H1 (cell line): ENCODE measurements around the gene CCDC198. TPM values are rescaled to one million over a fixed set of nuclear protein-coding genes. Genes with fewer than 3 reads are reported as not detected.

Experiments used
- CTCF ChIA-PET: fragments of 300-600 bp; sonication (Branson Sonifier 250); formaldehyde crosslinking; loops from one replicate; lab custom pipeline; 2021; ENCODE audit not compliant: partially characterized antibody; lab: Charles Lee
- POLR2A ChIA-PET: fragments of 300-600 bp; sonication (Branson Sonifier 250); formaldehyde crosslinking; loops from one replicate; lab custom pipeline; 2021; ENCODE audit warnings: inconsistent platforms; ENCODE audit not compliant: partially characterized antibody; lab: Charles Lee
- DNase-seq, 2 experiments: peaks; one replicate each; pipeline versions ENCODE4 v3.0.0 to v3.0.0-alpha.2; 2010 to 2022; ENCODE audit warnings: low spot score in 2 of 2, low read depth in 1 of 2, mixed read lengths in 1 of 2
- FAIRE-seq: peaks from 2 replicates; lab custom pipeline; 2011; peaks lifted over from hg19 to GRCh38; lab: Jason Lieb, UNC
- H2AFZ ChIP-seq: 2 replicates; pipeline ENCODE4 v1.8.1; 2012; ENCODE audit warnings: low read length, inconsistent platforms
- H2AK5ac ChIP-seq: 2 replicates; pipeline ENCODE4 v1.6.1; 2013; ENCODE audit warnings: low read depth, low read length
- H2BK120ac ChIP-seq: replicated peaks from 2 replicates; pipeline ENCODE3; 2013; ENCODE audit warnings: low read depth, low read length, inconsistent platforms
- H2BK12ac ChIP-seq: 2 replicates; pipeline ENCODE4 v1.6.1; 2013; ENCODE audit warnings: low read depth, low read length
- H2BK15ac ChIP-seq: 2 replicates; pipeline ENCODE4 v1.6.1; 2013; ENCODE audit warnings: low read length
- H2BK20ac ChIP-seq: 2 replicates; pipeline ENCODE4 v1.6.1; 2013; ENCODE audit warnings: low read length
- H2BK5ac ChIP-seq: 2 replicates; pipeline ENCODE4 v1.6.1; 2013; ENCODE audit warnings: low read depth, low read length
- H3K14ac ChIP-seq: 2 replicates; pipeline ENCODE4 v1.6.1; 2013; ENCODE audit warnings: inconsistent platforms; ENCODE audit not compliant: insufficient read length
- H3K18ac ChIP-seq: 2 replicates; pipeline ENCODE4 v1.6.1; 2013; ENCODE audit warnings: low read length; ENCODE audit errors: extremely low read depth
- H3K23ac ChIP-seq: 2 replicates; pipeline ENCODE4 v1.6.1; 2013; ENCODE audit warnings: inconsistent platforms; ENCODE audit not compliant: insufficient read length
- H3K23me2 ChIP-seq: 2 replicates; pipeline ENCODE4 v1.6.1; 2013; ENCODE audit warnings: low read depth, low read length
- H3K27ac ChIP-seq: 2 replicates; pipeline ENCODE4 v1.6.1; 2011; ENCODE audit warnings: low read depth, low read length, inconsistent platforms
- H3K27me3 ChIP-seq, 4 experiments: replicated peaks in 1 of 4; 1 replicate in 1 of 4; 2 replicates in 3 of 4; pipeline versions ENCODE4 v1.6.1 to v1.8.1; 2011 to 2013; ENCODE audit warnings: low read length in 3 of 4, mild to moderate bottlenecking in 3 of 4, inconsistent platforms in 2 of 4, mixed read lengths in 2 of 4, moderate library complexity in 1 of 4; ENCODE audit not compliant: control insufficient read depth in 3 of 4, insufficient read depth in 3 of 4; ENCODE audit errors: extremely low read depth in 1 of 4
- H3K36me3 ChIP-seq, 4 experiments: 2 replicates each; pipeline versions ENCODE4 v1.6.1 to v1.8.1; 2011 to 2013; ENCODE audit warnings: mild to moderate bottlenecking in 4 of 4, low read length in 3 of 4, moderate library complexity in 2 of 4, control low read depth in 1 of 4, inconsistent platforms in 1 of 4; ENCODE audit not compliant: insufficient read depth in 4 of 4, control insufficient read depth in 2 of 4
- H3K4ac ChIP-seq: replicated peaks from 2 replicates; pipeline ENCODE3; 2013; ENCODE audit warnings: low read length, low read depth, mixed read lengths, inconsistent platforms; ENCODE audit not compliant: insufficient read length
- H3K4me1 ChIP-seq, 4 experiments: replicated peaks in 1 of 4; 1 replicate in 1 of 4; 2 replicates in 3 of 4; pipeline versions ENCODE4 v1.6.1 to v1.8.1; 2011 to 2013; ENCODE audit warnings: low read length in 3 of 4, inconsistent platforms in 2 of 4, mixed read lengths in 1 of 4; ENCODE audit not compliant: insufficient read depth in 4 of 4, control insufficient read depth in 3 of 4
- H3K4me2 ChIP-seq, 2 experiments: 2 replicates each; pipeline versions ENCODE4 v1.6.1 to v1.8.1; 2011 to 2013; ENCODE audit warnings: low read depth in 2 of 2, low read length in 2 of 2, control low read depth in 1 of 2, inconsistent platforms in 1 of 2, mild to moderate bottlenecking in 1 of 2; ENCODE audit not compliant: insufficient read depth in 1 of 2
- H3K4me3 ChIP-seq, 4 experiments: fragments of 200-600, 300-600 bp in 1 of 4; sonication (generic), shearing (Covaris generic), sonication (Bioruptor Twin) in 1 of 4; 2 replicates each; pipeline versions ENCODE4 v1.5.1 to v1.8.1; 2011 to 2016; ENCODE audit warnings: low read length in 4 of 4, low read depth in 3 of 4, control low read depth in 2 of 4, inconsistent platforms in 2 of 4, mild to moderate bottlenecking in 2 of 4, mixed read lengths in 1 of 4, moderate library complexity in 1 of 4; ENCODE audit not compliant: insufficient read depth in 2 of 4; ENCODE audit errors: extremely low read depth in 1 of 4
- H3K56ac ChIP-seq: replicated peaks from 2 replicates; pipeline ENCODE3; 2013; ENCODE audit warnings: low read depth, mild to moderate bottlenecking, mixed read lengths, low read length, inconsistent platforms; ENCODE audit not compliant: insufficient read length
- H3K79me1 ChIP-seq: 2 replicates; pipeline ENCODE4 v1.6.1; 2013; ENCODE audit warnings: low read depth, low read length, control low read depth
- H3K79me2 ChIP-seq, 2 experiments: 2 replicates each; pipeline versions ENCODE4 v1.6.1 to v1.8.1; 2012 to 2013; ENCODE audit warnings: low read length in 2 of 2, mild to moderate bottlenecking in 2 of 2, inconsistent platforms in 1 of 2; ENCODE audit not compliant: insufficient read depth in 2 of 2, control insufficient read depth in 1 of 2
- H3K9ac ChIP-seq, 4 experiments: replicated peaks in 1 of 4; 1 replicate in 1 of 4; 2 replicates in 3 of 4; pipeline versions ENCODE4 v1.6.1 to v1.8.1; 2011 to 2013; ENCODE audit warnings: low read depth in 3 of 4, low read length in 3 of 4, control low read depth in 2 of 4, mild to moderate bottlenecking in 2 of 4, moderate library complexity in 2 of 4, inconsistent platforms in 1 of 4; ENCODE audit errors: extremely low read depth in 1 of 4
- H3K9me3 ChIP-seq, 2 experiments: 2 replicates each; pipeline versions ENCODE4 v1.6.1 to v1.8.1; 2012 to 2013; ENCODE audit warnings: mild to moderate bottlenecking in 2 of 2, moderate library complexity in 2 of 2, control low read depth in 1 of 2, inconsistent platforms in 1 of 2, low read depth in 1 of 2, low read length in 1 of 2, mixed read lengths in 1 of 2; ENCODE audit not compliant: insufficient read depth in 2 of 2
- H4K20me1 ChIP-seq, 2 experiments: replicated peaks in 1 of 2; 2 replicates each; pipeline versions ENCODE3 to v1.8.1; 2011 to 2013; ENCODE audit warnings: inconsistent platforms in 2 of 2, low read length in 2 of 2, mild to moderate bottlenecking in 1 of 2; ENCODE audit not compliant: insufficient read depth in 2 of 2, control insufficient read depth in 1 of 2
- H4K5ac ChIP-seq: 2 replicates; pipeline ENCODE4 v1.6.1; 2013; ENCODE audit warnings: low read length, low read depth, mixed read lengths, inconsistent platforms; ENCODE audit not compliant: insufficient read length
- H4K8ac ChIP-seq: 2 replicates; pipeline ENCODE4 v1.8.0; 2013; ENCODE audit warnings: mild to moderate bottlenecking, moderate library complexity, low read length, inconsistent platforms; ENCODE audit not compliant: insufficient read depth; ENCODE audit errors: extremely low read depth
- H4K91ac ChIP-seq: replicated peaks from 2 replicates; pipeline ENCODE3; 2013; ENCODE audit warnings: low read length, mixed read lengths, inconsistent platforms; ENCODE audit not compliant: insufficient read length
- SP2 ChIP-seq: IDR thresholded peaks from 2 replicates; pipeline ENCODE4 v1.6.1; 2012; ENCODE audit warnings: mild to moderate bottlenecking, low read length, inconsistent platforms
- WGBS, 2 experiments: shearing (Covaris generic) in 1 of 2; methylation state at CpG; one replicate each; pipeline versions ENCODE4 v1.1.6 to v1.1.7; 2013 to 2015; ENCODE audit warnings: low lambda C conversion rate in 2 of 2, mixed read lengths in 2 of 2, inconsistent platforms in 1 of 2, low coverage in 1 of 2, missing lambda C conversion rate in 1 of 2; ENCODE audit not compliant: insufficient replicate concordance in 2 of 2, insufficient coverage in 1 of 2, insufficient read length in 1 of 2; ENCODE audit errors: extremely low coverage in 1 of 2, missing lambda C conversion rate in 1 of 2; 5-methylcytosine and 5-hydroxymethylcytosine counted together
- polyA plus RNA-seq, 7 experiments: library from polyadenylated mRNA; depleted of rRNA in 3 of 7; stranded (reverse) in 5 of 7; unstranded in 2 of 7; fragments of >200 nt in 5 of 7; fragments of 200-250 nt in 2 of 7; gene quantifications; 1 replicate in 5 of 7; 2 replicates in 1 of 7; 4 replicates in 1 of 7; pipeline versions ENCODE4 v1.2.1 to v1.2.3, GENCODE V29; 2011 to 2013; ENCODE audit warnings: missing spikeins in 2 of 7, mixed read lengths in 2 of 7
- total RNA-seq: library from RNA; stranded (reverse); fragmentation: NEBNext Ultra II Directional; extraction: Animal tissue kit (Norgen Biotek cat#: 25700); gene quantifications from 2 replicates; pipeline ENCODE4 v1.2.1, GENCODE V29; 2021

The CCDC198 gene
- total and polyA plus RNA-seq, 2 of the 8 experiments (the other 6 are each of a cell fraction or from before 2014, with no cell fraction given): not detected

- Histone ChIP-seq H4K20me1 (peaks cover 0 to 1% of the 10 kb centered on the region in 2 experiments), H3K27me3 (no peaks in the 10 kb centered on the region), H3K23ac (no peak overlapping the region), H3K79me1 (no peaks in the 10 kb centered on the region), H3K9me3 (peaks cover 0 to 7% of the 10 kb centered on the region in 2 experiments; a peak in 2 of 4 replicates), H3K4me1 (no peaks in the 10 kb centered on the region), H2AK5ac (no peak overlapping the region), H2BK15ac (no peak overlapping the region), H4K91ac (no peak overlapping the region), H3K36me3 (no peaks in the 10 kb centered on the region), H3K56ac (no peak overlapping the region)
- no peak for DNase-seq
- TF ChIP-seq SP2: no peak
- TF ChIP-seq, all 59 proteins: peak for 0
- Histone ChIP-seq H3K4me3 (no peak overlapping the region), H2BK20ac (no peak overlapping the region), H4K5ac (no peak overlapping the region), H3K4ac (no peak overlapping the region), H3K79me2 (no peaks in the 10 kb centered on the region), H2BK120ac (no peak overlapping the region), H3K9ac (no peak overlapping the region), H2AFZ (no peak overlapping the region), H3K27ac (no peak overlapping the region), H2BK12ac (no peak overlapping the region), H4K8ac (no peak overlapping the region), H2BK5ac (no peak overlapping the region), H3K23me2 (no peaks in the 10 kb centered on the region), H3K4me2 (no peak overlapping the region), H3K14ac (no peak overlapping the region), H3K18ac (no peak overlapping the region)
- ChIA-PET CTCF (interaction anchor here (0.5 to 0.8 kb wide), 3 partner anchors 59 to 111 kb away, joined by 3 read pairs; no protein-coding TSS in a partner anchor), POLR2A (no interaction called here)
- 84% methylated on average over 6 of the region's 6 CpGs; no CpG with 5 or more reads in 1 of the 2 experiments for WGBS, 2 experiments
- no peak for FAIRE-seq
These were observed 29.5 kb downstream of the CCDC198 start for GRCh38 chr14:57464008-57464730.
